Osteoblast (primary cell): ENCODE measurements around the gene DIP2B. TPM values are rescaled to one million over a fixed set of nuclear protein-coding genes. Genes with fewer than 3 reads are reported as not detected.

Source experiments
- DNase-seq: peaks from one replicate; pipeline ENCODE4 v3.0.0; 2011; ENCODE audit warnings: low spot score, mixed read lengths; ENCODE audit not compliant: insufficient read length; ENCODE audit errors: missing footprints
- H2AFZ ChIP-seq: 2 replicates; pipeline ENCODE4 v1.6.0; 2011; ENCODE audit warnings: mild to moderate bottlenecking, low read length
- H3K27ac ChIP-seq: 2 replicates; pipeline ENCODE4 v1.5.1; 2011; ENCODE audit warnings: mild to moderate bottlenecking, low read depth, low read length, moderate library complexity
- H3K27me3 ChIP-seq: 2 replicates; pipeline ENCODE4 v1.6.0; 2012; ENCODE audit warnings: mild to moderate bottlenecking, control low read depth, inconsistent platforms, low read length, moderate library complexity; ENCODE audit not compliant: insufficient read depth
- H3K36me3 ChIP-seq: 2 replicates; pipeline ENCODE4 v1.5.1; 2011; ENCODE audit warnings: mild to moderate bottlenecking, low read length, control low read depth, moderate library complexity; ENCODE audit not compliant: insufficient read depth
- H3K4me1 ChIP-seq: 2 replicates; pipeline ENCODE4 v1.5.1; 2011; ENCODE audit warnings: mild to moderate bottlenecking, low read length, control low read depth, moderate library complexity; ENCODE audit not compliant: insufficient read depth
- H3K4me2 ChIP-seq: 2 replicates; pipeline ENCODE4 v1.6.0; 2011; ENCODE audit warnings: mild to moderate bottlenecking, low read length; ENCODE audit not compliant: insufficient read depth
- H3K4me3 ChIP-seq: fragments of 200-600 bp; sonication (generic); 3 replicates; pipeline ENCODE4 v1.5.1; 2012; ENCODE audit warnings: mild to moderate bottlenecking, low read length, inconsistent platforms; ENCODE audit not compliant: insufficient read depth
- H3K79me2 ChIP-seq: 2 replicates; pipeline ENCODE4 v1.6.0; 2012; ENCODE audit warnings: mild to moderate bottlenecking, low read length, control low read depth, inconsistent platforms; ENCODE audit not compliant: insufficient read depth
- H3K9me3 ChIP-seq: 2 replicates; pipeline ENCODE4 v1.5.1; 2011; ENCODE audit warnings: low read depth, low read length, control low read depth
- H4K20me1 ChIP-seq: 2 replicates; pipeline ENCODE4 v1.6.0; 2012; ENCODE audit warnings: mild to moderate bottlenecking, low read length, control low read depth; ENCODE audit not compliant: insufficient read depth
- CTCF ChIP-seq: IDR thresholded peaks from 2 replicates; pipeline ENCODE4 v1.5.1; 2011; ENCODE audit warnings: mild to moderate bottlenecking, low read depth, low read length, moderate library complexity; ENCODE audit errors: extremely low read depth
- total RNA-seq: library from RNA; depleted of rRNA; stranded (reverse); fragments of >200 nt; gene quantifications from 2 replicates; pipeline ENCODE4 v1.2.3, GENCODE V29; 2012

Gene DIP2B
- total RNA-seq = 28.2 and 29.8 TPM in 2 replicates

GRCh38 chr12:50504798-50505674, at the start of gene DIP2B:
TSS of gene DIP2B (plus strand) at chr12:50504985. CDS start at chr12:50505141, 156 bp downstream.
- peak; percentile 97 for DNase-seq
- Histone ChIP-seq H3K36me3 (no peaks in the 10 kb centered on the region), H3K27me3 (no peaks in the 10 kb centered on the region), H2AFZ (peak within 1 kb of the TSS; percentile 93), H4K20me1 (peaks cover 21% of the 10 kb centered on the region), H3K9me3 (no peaks in the 10 kb centered on the region), H3K4me1 (peaks cover 17% of the 10 kb centered on the region), H3K4me2 (peak within 1 kb of the TSS; percentile 97), H3K79me2 (peaks cover 51% of the 10 kb centered on the region), H3K27ac (peak within 1 kb of the TSS; percentile 76), H3K4me3 (peak within 1 kb of the TSS; percentile 84)
- peak; percentile 80 for TF ChIP-seq CTCF

GRCh38 chr12:50458606-50459005, 46.2 kb upstream of the DIP2B start:
- no peaks in the 10 kb centered on the region for H3K27me3 ChIP-seq
- H3K27ac ChIP-seq = no peak overlapping the region
- DNase-seq = peak; percentile 67
- H3K4me1 ChIP-seq = no peaks in the 10 kb centered on the region
- peaks cover 53% of the 10 kb centered on the region for H3K36me3 ChIP-seq
- no peaks in the 10 kb centered on the region for H3K9me3 ChIP-seq
- no peak overlapping the region for H2AFZ ChIP-seq
- no peaks in the 10 kb centered on the region for H3K79me2 ChIP-seq
- no peak overlapping the region for H3K4me2 ChIP-seq
- H3K4me3 ChIP-seq = no peak overlapping the region
- no peak for TF ChIP-seq CTCF
- no peaks in the 10 kb centered on the region for H4K20me1 ChIP-seq

- no peak overlapping the region for H3K4me3 ChIP-seq
- peak; percentile 38 for DNase-seq
- H3K27ac ChIP-seq = no peak overlapping the region
- no peaks in the 10 kb centered on the region for H3K79me2 ChIP-seq
- no peaks in the 10 kb centered on the region for H4K20me1 ChIP-seq
- no peak overlapping the region for H3K4me2 ChIP-seq
- peaks cover 64% of the 10 kb centered on the region for H3K36me3 ChIP-seq
- no peak for TF ChIP-seq CTCF
- H2AFZ ChIP-seq = no peak overlapping the region
- no peaks in the 10 kb centered on the region for H3K27me3 ChIP-seq
- no peaks in the 10 kb centered on the region for H3K4me1 ChIP-seq
- no peaks in the 10 kb centered on the region for H3K9me3 ChIP-seq
Observed at GRCh38 chr12:50467439-50467838, 37.3 kb upstream of the DIP2B start.

GRCh38 chr12:50477241-50477832, 27.4 kb upstream of the DIP2B start:
- no peak overlapping the region for H3K27ac ChIP-seq
- no peak for TF ChIP-seq CTCF
- no peaks in the 10 kb centered on the region for H3K79me2 ChIP-seq
- peaks cover 45% of the 10 kb centered on the region for H3K36me3 ChIP-seq
- no peak overlapping the region for H2AFZ ChIP-seq
- H3K4me1 ChIP-seq = no peaks in the 10 kb centered on the region
- no peak overlapping the region for H3K4me3 ChIP-seq
- H4K20me1 ChIP-seq = no peaks in the 10 kb centered on the region
- H3K4me2 ChIP-seq = no peak overlapping the region
- no peak for DNase-seq
- H3K27me3 ChIP-seq = no peaks in the 10 kb centered on the region
- H3K9me3 ChIP-seq = no peaks in the 10 kb centered on the region
